IPS DF 6.9 (cell line): ENCODE data around the gene TBC1D16.

ENCODE experiments used
- DNase-seq: peaks from one replicate; pipeline ENCODE4 v3.0.0-alpha.2; 2013; ENCODE audit warnings: low read depth, low spot score
- H3K27ac ChIP-seq: one replicate; pipeline ENCODE4 v1.5.1; 2013; ENCODE audit warnings: low read length, control low read depth
- H3K27me3 ChIP-seq: 2 replicates; pipeline ENCODE4 v1.6.1; 2013; ENCODE audit warnings: mild to moderate bottlenecking, low read length; ENCODE audit not compliant: control insufficient read depth, insufficient read depth
- H3K36me3 ChIP-seq: 2 replicates; pipeline ENCODE4 v1.6.1; 2013; ENCODE audit warnings: low read length; ENCODE audit not compliant: control insufficient read depth, insufficient read depth
- H3K4me1 ChIP-seq: 2 replicates; pipeline ENCODE4 v1.6.1; 2013; ENCODE audit warnings: low read length; ENCODE audit not compliant: control insufficient read depth, insufficient read depth
- H3K4me3 ChIP-seq: 2 replicates; pipeline ENCODE4 v1.5.1; 2013; ENCODE audit warnings: mild to moderate bottlenecking, low read length
- H3K9me3 ChIP-seq: 2 replicates; pipeline ENCODE4 v1.6.1; 2013; ENCODE audit warnings: low read length, inconsistent platforms; ENCODE audit not compliant: control insufficient read depth, insufficient read depth
- WGBS: extraction: QIAGEN DNeasy Blood & Tissue Kit; methylation state at CpG from one replicate; pipeline ENCODE4 v1.1.7; 2013; ENCODE audit warnings: mixed read lengths, missing lambda C conversion rate; ENCODE audit not compliant: insufficient read length, insufficient coverage; 5-methylcytosine and 5-hydroxymethylcytosine counted together

The TBC1D16 gene

DNA sequence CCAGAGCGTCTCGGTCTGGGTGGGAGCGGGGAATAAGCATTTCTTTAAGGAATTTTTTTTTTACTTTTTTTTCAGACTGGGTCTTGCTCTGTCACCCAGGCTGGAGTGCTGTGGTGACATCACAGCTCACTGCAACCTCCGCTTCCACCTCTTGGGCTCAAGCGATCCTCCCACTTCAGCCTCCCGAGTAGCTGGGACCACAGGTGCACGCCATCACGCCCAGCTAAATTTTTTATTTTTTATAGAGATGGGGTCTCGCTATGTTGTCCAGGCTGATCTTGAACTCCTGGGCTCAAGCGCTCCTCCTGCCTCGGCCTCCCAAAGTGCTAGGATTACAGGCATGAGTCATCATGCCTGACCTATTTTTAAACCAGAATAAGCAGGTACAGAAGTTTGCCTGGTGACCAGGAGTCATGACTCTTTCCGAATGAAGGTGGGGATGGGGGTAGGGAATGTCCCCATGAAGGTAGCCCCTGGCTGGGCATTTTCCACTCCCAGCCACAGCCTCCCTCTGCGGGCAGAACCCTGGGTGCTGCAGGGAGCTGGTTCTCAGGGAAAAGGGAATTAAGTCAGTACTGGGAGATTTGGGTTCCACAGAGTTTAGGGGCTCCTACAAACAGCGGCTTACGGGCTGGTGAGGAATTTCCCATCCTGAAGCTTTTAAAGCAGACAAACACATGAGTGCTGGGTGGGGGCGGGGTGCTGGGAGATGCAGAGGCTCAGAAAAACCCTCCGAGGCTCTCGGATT is 48.3 kb downstream of the TBC1D16 start:
- H3K4me1 ChIP-seq, result peaks cover 10% of the 10 kb centered on the region
- no peaks in the 10 kb centered on the region for H3K36me3 ChIP-seq
- no peak for DNase-seq
- H3K27me3 ChIP-seq, result no peaks in the 10 kb centered on the region
- H3K27ac ChIP-seq, result no peak overlapping the region
- WGBS, result no CpG with 5 or more reads among the region's 18 CpGs
- H3K9me3 ChIP-seq, result no peaks in the 10 kb centered on the region
- H3K4me3 ChIP-seq, result no peak overlapping the region

DNA sequence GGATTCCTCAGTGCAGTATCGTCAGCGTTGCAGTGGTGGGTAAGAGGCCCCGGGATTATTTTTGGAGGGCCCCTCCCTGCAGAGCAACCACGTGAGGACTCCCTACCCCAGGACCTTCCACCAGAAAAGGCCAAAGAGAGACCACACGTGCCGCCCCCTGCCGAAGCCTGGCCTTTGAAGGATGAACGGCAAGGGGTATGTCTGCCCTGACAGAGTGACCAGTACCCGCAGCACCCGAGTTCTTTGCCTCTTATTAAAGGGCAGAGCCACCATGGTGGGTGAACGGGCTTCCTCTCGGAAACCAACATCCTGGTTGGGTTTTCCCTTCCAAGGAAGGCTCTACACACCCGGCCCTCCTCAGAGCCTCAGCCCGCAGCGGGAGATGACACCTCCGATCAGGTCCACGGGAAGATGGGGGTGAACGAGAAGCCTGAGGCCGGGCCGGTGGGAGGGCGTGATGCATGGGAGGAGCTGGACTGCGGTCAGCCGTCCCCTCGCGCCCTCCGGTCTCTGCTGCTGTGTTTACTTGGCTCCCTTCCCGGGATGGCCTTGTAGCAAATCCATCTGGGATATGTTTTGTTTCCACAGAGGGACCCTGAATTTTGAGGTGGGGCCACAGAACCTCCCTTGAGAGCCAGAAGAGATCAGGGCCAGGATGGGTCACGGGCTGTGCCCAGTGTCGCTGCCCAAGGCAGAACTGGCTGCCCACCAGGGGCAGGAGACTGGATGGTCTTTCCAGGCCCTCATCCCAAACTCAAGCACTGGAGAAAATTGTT is 49.1 kb downstream of the TBC1D16 start:
- H3K27me3 ChIP-seq, result no peaks in the 10 kb centered on the region
- no peak for DNase-seq
- no CpG with 5 or more reads among the region's 29 CpGs for WGBS
- peaks cover 8% of the 10 kb centered on the region for H3K4me1 ChIP-seq
- no peak overlapping the region for H3K4me3 ChIP-seq
- H3K36me3 ChIP-seq, result no peaks in the 10 kb centered on the region
- no peak overlapping the region for H3K27ac ChIP-seq
- H3K9me3 ChIP-seq, result no peaks in the 10 kb centered on the region

DNA sequence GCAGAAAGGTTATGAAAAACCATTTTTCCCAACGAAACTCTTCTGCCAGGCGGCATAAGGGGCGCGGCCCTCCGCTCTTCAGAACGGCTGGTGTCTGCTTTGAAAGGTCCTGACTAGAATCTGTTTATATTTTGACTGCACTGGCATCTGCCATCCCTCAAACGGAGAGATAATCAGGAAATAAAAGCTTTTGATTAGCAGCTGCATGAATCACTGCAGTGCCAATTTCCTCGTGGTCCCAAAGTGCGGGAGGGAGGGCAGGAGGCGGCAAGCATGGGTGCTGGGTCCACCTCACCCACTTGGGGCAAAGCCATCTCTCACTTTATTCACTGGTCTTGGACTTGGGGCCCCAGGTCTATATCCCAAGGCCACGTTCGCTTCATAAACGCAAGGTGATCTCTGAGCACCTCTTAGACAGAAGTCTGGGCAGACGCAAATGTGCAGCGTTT is 49.7 kb downstream of the TBC1D16 start:
- no peak overlapping the region for H3K4me3 ChIP-seq

DNA sequence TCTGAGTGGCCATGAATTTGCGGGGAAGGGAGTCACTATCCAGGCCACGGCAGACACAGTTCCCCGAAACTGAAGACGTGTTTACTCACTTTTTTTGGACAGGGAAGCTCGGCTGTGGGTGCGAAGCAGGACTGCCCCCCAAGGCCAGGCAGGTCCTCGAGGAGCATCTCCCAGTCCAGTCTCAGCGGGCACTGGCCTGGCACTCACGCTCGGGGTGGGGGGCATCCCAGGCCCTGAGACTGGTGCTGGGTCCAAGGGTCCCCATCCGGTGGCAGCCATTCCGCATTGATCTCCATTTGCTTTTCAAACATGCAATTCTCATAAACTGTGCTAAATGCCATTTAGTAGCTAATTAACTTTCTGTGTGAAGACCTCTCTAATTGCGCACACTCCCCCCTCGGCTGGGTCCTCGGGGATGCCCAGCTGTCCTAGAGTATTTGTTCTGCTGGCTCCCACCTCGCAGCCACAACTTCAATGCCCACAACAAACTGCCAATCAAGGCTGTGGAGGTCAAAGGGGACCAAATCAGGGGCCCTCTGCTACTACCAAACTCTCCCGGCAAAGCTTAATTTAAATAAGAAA is 50.2 kb downstream of the TBC1D16 start:
- Histone ChIP-seq H3K27ac (no peak overlapping the region), H3K4me3 (no peak overlapping the region), H3K4me1 (peaks cover 5% of the 10 kb centered on the region), H3K9me3 (no peaks in the 10 kb centered on the region), H3K36me3 (no peaks in the 10 kb centered on the region), H3K27me3 (no peaks in the 10 kb centered on the region)
- no CpG with 5 or more reads among the region's 17 CpGs for WGBS
- DNase-seq, result no peak

More for the DNA sequence above, 49.7 kb downstream of the TBC1D16 start:
- no peak for DNase-seq
- Histone ChIP-seq H3K27me3 (no peaks in the 10 kb centered on the region), H3K36me3 (no peaks in the 10 kb centered on the region), H3K9me3 (no peaks in the 10 kb centered on the region), H3K27ac (no peak overlapping the region), H3K4me1 (peaks cover 5% of the 10 kb centered on the region)
- no CpG with 5 or more reads among the region's 15 CpGs for WGBS

DNA sequence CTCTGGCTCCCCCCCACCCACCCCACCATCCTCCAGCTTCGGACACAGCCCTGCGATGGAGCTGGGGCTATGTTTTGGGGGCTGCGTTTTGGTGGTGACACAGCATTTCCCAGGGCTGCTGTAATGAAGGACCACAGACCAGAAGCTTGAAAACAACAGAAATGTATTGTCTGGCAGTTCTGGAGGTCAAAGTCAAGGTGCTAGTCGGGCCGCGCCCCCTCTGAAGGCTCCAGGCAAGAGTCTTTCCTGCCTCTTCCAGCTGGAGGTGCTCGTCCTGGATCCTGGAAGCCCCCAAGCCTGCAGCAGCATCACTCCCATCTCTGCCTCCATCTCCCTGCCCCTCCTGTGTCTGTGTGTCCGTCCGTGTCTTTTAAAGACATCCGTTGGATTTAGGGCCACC is 50.8 kb downstream of the TBC1D16 start:
- DNase-seq, result no peak
- H3K4me3 ChIP-seq, result no peak overlapping the region
- no CpG with 5 or more reads among the region's 10 CpGs for WGBS
- no peak overlapping the region for H3K27ac ChIP-seq
- no peaks in the 10 kb centered on the region for H3K27me3 ChIP-seq
- H3K4me1 ChIP-seq, result peaks cover 5% of the 10 kb centered on the region
- H3K9me3 ChIP-seq, result no peaks in the 10 kb centered on the region
- no peaks in the 10 kb centered on the region for H3K36me3 ChIP-seq

DNA sequence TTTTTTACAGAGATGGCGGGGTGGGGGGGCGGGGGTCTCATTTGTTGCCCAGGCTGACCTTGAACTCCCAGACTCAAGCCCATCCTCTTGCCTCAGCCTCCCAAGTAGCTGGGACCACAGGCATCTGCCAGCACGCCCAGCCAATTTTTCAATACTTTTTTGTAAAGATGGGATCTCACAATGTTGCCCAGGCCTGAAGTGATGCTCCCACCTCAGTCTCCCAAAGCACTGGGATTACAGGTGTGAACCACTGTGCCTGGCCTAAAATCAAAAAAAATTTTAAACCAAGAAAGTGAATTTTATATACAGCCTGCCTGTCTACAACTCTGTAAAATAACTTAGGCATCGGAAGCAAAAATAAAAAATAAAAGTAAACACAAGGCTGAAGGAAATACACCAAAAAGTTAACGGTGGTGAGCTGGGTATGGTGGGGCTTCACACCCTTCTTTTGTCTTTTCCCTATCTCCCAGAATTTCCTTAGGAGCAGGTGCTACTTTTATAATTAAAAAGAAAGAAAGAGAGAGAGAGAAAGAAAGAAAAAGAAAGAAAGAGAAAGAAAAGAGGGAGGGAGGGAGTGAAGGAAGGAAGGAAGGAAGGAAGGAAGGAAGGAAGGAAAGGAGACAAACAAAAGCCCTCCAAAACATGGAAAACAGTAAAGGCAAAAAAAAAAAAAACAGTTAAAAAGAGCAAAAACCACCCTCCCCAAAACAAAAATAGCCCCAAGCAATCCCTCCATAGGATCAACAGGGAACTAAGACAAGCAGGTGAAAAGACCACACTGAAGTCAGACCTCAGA is 51.4 kb downstream of the TBC1D16 start:
- H3K9me3 ChIP-seq, result no peaks in the 10 kb centered on the region
- no peaks in the 10 kb centered on the region for H3K27me3 ChIP-seq
- peaks cover 5% of the 10 kb centered on the region for H3K4me1 ChIP-seq
- no peak overlapping the region for H3K4me3 ChIP-seq
- no peaks in the 10 kb centered on the region for H3K36me3 ChIP-seq
- WGBS, result no CpG with 5 or more reads among the region's 5 CpGs
- no peak for DNase-seq
- H3K27ac ChIP-seq, result no peak overlapping the region

DNA sequence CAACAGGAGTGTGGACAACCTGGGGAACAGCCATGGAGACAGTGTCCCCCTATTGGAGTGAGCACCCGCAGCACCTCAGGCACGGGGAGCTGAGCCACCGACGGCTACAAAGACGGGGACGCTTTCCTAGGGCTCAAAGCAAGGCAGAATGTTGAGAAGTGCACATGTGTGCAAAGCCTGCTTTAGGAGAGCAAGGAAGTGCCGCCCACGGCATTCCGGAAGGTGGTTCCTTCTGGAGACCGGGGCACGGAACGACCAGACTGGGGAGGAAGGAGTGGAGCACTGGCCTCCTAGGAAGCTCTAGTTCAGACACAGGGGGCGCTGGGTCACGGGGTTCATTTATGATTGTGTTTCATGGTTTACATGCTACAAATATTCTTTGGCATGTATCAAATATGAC is 52.2 kb downstream of the TBC1D16 start:
- H3K4me1 ChIP-seq, result peaks cover 5% of the 10 kb centered on the region
- no peak overlapping the region for H3K4me3 ChIP-seq
- H3K27ac ChIP-seq, result no peak overlapping the region
- H3K9me3 ChIP-seq, result no peaks in the 10 kb centered on the region
- no peak for DNase-seq
- no peaks in the 10 kb centered on the region for H3K36me3 ChIP-seq
- WGBS, result no CpG with 5 or more reads among the region's 14 CpGs
- H3K27me3 ChIP-seq, result no peaks in the 10 kb centered on the region

DNA sequence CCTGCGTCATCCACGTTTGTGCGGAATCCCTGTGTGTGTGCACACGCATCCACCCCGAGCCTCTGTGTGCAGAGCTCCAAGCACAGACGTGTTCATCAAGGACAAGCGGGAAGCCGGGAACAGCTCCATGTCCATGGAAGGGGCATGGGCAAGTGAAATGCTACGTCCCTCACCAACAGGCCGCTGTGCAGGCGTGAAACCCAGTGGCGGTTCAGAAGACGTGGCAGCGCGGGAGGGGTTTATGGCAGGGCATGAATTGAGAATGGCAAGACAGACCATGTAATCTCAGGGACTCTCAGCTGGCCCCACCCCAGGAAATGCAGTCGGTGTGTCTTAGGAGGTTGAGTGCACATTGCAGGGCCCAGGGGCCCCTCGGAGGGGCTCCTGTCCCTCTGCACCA is 52.7 kb downstream of the TBC1D16 start:
- no peak for DNase-seq
- Histone ChIP-seq H3K4me3 (no peak overlapping the region), H3K27me3 (no peaks in the 10 kb centered on the region), H3K9me3 (no peaks in the 10 kb centered on the region), H3K4me1 (peaks cover 1% of the 10 kb centered on the region), H3K36me3 (no peaks in the 10 kb centered on the region; the same call in 1 of the 2 replicates), H3K27ac (no peak overlapping the region)
- no CpG with 5 or more reads among the region's 17 CpGs for WGBS

DNA sequence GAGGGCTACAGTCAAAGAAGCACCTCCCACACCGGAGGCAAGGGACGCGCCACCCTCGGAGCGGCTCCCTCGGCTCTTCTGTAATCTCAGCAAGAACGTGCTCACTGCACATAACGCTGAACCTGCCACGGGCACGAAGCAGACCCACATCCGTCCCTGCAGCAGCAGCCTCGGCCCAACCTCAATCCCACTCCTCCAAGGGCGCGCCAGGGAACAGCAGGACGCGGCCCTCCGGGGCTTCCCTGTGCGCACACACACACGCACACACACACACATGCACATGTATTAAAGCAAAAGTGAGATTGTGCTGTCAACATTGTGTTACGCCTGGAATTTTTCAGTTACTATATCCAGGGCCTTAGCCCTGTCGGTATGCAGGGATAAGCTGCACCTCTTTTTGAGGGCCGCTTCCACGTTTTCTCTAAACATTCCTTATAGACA is 54.0 kb downstream of the TBC1D16 start:
- H3K27me3 ChIP-seq, result no peaks in the 10 kb centered on the region
- no peaks in the 10 kb centered on the region; the same call in 1 of the 2 replicates for H3K36me3 ChIP-seq
- H3K9me3 ChIP-seq, result no peaks in the 10 kb centered on the region
- H3K4me1 ChIP-seq, result peaks cover 1% of the 10 kb centered on the region
- no peak for DNase-seq
- no CpG with 5 or more reads among the region's 23 CpGs for WGBS
- no peak overlapping the region for H3K4me3 ChIP-seq
- no peak overlapping the region for H3K27ac ChIP-seq

DNA sequence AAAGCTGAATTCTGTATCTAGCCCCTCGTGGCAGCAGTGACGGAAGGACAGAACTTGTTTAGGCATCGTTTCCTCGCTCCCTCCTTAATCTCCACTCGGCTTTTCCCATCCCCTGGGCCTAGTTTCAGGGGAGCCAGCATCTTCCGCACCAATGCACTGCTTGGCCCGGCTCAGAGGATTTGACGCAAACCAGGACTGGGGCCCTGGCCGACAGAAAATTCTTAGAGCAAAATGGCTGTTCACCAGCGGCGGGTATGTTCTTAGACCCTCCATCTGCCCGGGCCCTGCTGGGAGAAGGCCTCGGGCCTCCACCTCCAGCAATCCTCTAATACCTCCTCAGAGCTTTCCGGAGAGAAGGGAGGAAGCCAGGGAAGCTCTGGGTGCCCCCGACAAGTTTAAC is 54.6 kb downstream of the TBC1D16 start:
- H3K27ac ChIP-seq, result no peak overlapping the region
- no peaks in the 10 kb centered on the region; the same call in 1 of the 2 replicates for H3K36me3 ChIP-seq
- WGBS, result no CpG with 5 or more reads among the region's 15 CpGs
- no peaks in the 10 kb centered on the region for H3K9me3 ChIP-seq
- no peak for DNase-seq
- H3K27me3 ChIP-seq, result no peaks in the 10 kb centered on the region
- peaks cover 1% of the 10 kb centered on the region for H3K4me1 ChIP-seq
- no peak overlapping the region for H3K4me3 ChIP-seq
